A549 treated with RU486 at 1 μM for 4 hours (cell line): Measurements from ENCODE around the gene PCDHA4. TPM values are rescaled to one million over a fixed set of nuclear protein-coding genes. Genes with fewer than 3 reads are reported as not detected.

ENCODE experiments used
- total RNA-seq: library from RNA; stranded (reverse); fragments of 200-300 nt; extraction: Qiagen RNA extraction; gene quantifications from 5 replicates; pipeline ENCODE4 v1.2.3, GENCODE V29; 2022; ENCODE audit warnings: low read depth

Gene PCDHA4
- 1.3 to 1.7 TPM (median 1.5 TPM) in 5 replicates for total RNA-seq

DNA sequence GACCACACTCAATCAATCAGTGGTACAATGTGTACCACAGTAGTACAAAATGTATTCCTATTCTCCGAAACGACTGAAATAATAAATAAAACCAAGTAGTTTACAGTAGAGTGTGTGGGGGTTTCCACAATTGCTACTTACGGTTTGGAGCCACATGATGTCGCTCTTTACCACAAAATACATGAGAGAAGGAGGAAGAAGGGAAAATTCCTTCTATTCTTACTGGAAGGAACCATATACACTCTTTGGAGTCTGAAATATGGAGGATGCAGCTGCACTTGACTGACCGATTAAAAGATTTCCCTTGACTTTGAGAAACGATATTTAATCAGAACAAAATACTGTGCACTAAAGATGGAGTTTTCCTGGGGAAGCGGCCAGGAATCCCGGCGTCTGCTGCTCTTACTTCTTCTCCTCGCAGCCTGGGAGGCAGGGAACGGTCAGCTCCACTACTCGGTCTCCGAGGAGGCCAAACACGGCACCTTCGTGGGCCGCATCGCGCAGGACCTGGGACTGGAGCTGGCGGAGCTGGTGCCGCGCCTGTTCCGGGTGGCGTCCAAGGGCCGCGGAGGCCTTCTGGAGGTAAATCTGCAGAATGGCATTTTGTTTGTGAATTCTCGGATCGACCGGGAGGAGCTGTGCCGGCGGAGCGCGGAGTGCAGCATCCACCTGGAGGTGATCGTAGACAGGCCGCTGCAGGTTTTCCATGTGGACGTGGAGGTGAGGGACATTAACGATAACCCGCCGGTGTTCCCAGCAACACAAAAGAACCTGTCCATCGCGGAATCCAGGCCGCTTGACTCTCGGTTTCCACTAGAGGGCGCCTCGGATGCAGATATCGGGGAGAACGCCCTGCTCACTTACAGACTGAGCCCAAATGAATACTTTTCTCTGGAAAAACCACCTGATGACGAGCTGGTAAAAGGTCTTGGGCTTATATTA is at the start of gene PCDHA4:
Gene PCDHA4, plus strand, starts transcription at position 235 of the 942 bp plus-strand sequence.

GRCh38 chr5:140785905-140786686 is 20.8 kb upstream of the PCDHA4 start, which contains the start of gene PCDHA1:
Gene PCDHA1 (plus strand): TSS chr5:140786140.

DNA sequence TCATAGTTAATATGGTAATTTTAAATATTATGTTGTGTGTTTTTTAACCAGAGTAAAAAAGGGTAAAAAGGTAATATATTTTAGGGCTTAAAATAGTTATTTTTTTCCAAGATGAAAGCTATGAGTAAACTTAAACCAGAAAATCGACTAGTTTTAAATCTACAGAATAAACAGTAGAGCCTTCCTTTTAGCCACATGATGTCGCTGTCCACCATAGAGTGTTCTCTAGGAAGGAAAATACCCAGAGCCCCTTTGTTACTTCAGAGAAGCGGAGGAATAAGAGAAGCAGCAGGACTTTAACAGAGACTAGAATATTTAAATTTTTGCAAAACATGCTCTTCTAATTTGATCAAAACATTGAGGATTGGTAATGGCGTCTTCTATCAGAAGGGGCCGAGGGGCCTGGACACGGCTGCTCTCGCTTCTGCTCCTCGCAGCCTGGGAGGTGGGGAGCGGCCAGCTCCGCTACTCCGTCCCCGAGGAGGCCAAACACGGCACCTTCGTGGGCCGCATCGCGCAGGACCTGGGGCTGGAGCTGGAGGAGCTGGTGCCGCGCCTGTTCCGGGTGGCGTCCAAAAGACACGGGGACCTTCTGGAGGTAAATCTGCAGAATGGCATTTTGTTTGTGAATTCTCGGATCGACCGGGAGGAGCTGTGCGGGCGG is 12.1 kb upstream of the PCDHA4 start, which contains the start of gene PCDHA2:
Gene PCDHA2, plus strand, starts transcription at position 258 of the 664 bp plus-strand sequence.

GRCh38 chr5:140800816-140801493 is 5.9 kb upstream of the PCDHA4 start, which contains the start of gene PCDHA3:
Gene PCDHA3 (plus strand): TSS chr5:140801057.

GRCh38 chr5:140821375-140822280 is 14.8 kb downstream of the PCDHA4 start, which contains the start of gene PCDHA5:
Gene PCDHA5 (plus strand): TSS chr5:140821613.

GRCh38 chr5:140827704-140828361 is 21.0 kb downstream of the PCDHA4 start, which contains the start of gene PCDHA6:
Gene PCDHA6 (plus strand): TSS chr5:140827960. CDS start chr5:140828092, 132 bp downstream.

DNA sequence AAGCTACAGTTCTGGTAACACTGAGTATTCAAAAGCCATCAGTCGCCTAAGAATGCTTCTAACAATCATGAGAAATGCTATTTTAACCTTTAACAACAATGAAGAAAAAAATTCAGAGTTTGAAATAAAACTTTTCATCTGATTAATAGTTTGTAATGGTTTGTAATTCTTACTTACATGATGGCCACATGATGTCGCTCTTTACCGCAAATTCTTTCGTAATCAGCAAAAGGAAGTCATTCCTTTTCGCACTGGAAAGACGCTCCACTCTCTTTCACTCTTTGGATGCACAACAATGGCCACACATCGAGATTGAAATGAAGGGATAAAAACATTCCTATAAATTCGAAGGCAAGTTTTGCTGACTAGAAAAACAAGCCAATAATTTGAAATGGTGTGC is 27.1 kb downstream of the PCDHA4 start, which contains the start of gene PCDHA7:
Gene PCDHA7, plus strand, starts transcription at position 277 of the 400 bp plus-strand sequence. Its CDS starts 115 bp downstream, at position 392.

GRCh38 chr5:140840978-140841962 is 34.4 kb downstream of the PCDHA4 start, which contains the start of gene PCDHA8:
Gene PCDHA8 (plus strand): TSS chr5:140841187. CDS start chr5:140841322, 135 bp downstream.

DNA sequence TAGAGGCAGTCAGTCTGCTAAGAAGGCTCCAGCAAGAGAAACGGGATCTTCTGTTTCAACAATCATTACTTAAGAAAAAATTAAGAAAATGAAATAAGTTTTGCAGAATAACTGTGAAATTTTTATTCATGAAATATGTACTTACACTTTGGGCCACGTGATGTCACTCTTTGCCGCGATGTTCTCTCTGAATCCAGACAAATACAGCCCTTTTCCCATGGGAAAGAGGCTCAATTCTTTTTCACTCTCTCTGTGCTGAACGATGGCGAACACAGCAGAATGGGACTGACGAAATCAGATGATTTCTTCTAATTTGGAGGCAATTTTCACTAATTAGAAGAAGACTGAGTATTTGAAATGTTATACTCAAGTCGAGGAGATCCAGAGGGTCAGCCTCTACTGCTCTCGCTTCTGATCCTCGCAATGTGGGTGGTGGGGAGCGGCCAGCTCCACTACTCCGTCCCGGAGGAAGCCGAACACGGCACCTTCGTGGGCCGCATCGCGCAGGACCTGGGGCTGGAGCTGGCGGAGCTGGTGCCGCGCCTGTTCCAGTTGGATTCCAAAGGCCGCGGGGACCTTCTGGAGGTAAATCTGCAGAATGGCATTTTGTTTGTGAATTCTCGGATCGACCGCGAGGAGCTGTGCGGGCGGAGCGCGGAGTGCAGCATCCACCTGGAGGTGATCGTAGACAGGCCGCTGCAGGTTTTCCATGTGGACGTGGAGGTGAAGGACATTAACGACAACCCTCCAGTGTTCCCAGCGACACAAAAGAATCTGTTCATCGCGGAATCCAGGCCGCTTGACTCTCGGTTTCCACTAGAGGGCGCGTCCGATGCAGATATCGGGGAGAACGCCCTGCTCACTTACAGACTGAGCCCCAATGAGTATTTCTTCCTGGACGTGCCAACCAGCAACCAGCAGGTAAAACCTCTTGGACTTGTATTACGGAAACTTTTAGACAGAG is 41.6 kb downstream of the PCDHA4 start, which contains the start of gene PCDHA9:
Gene PCDHA9, plus strand, starts transcription at position 244 of the 964 bp plus-strand sequence. Its CDS starts 114 bp downstream, at position 358.

GRCh38 chr5:140855772-140856674 is 49.2 kb downstream of the PCDHA4 start, which contains the start of gene PCDHA10:
Gene PCDHA10 (plus strand): TSS chr5:140855897. CDS start chr5:140856049, 152 bp downstream.

Other genes with a start within 250 kb of the PCDHA4 start
- 41.8 to 62.1 TPM (median 47.4 TPM) in 5 replicates for gene SRA1, start 249.6 kb upstream of the PCDHA4 start, total RNA-seq
- gene APBB3, start 242.5 kb upstream of the PCDHA4 start, total RNA-seq, result 3.8 to 8.1 TPM (median 6.3 TPM) in 5 replicates
- 71.0 to 82.2 TPM (median 80.6 TPM) in 5 replicates for gene SLC35A4, start 242.2 kb upstream of the PCDHA4 start, total RNA-seq
- 3.2 to 5.6 TPM (median 3.9 TPM) in 5 replicates for gene CD14, start 173.9 kb upstream of the PCDHA4 start, total RNA-seq
- gene TMCO6, start 167.6 kb upstream of the PCDHA4 start, total RNA-seq, result 9.6 to 15.4 TPM (median 14.1 TPM) in 5 replicates
- gene NDUFA2, start 159.4 kb upstream of the PCDHA4 start, total RNA-seq, result 112 to 142 TPM (median 122 TPM) in 5 replicates
- 88.3 to 127 TPM (median 99.7 TPM) in 5 replicates for gene IK, start 159.2 kb upstream of the PCDHA4 start, total RNA-seq
- gene WDR55, start 142.2 kb upstream of the PCDHA4 start, total RNA-seq, result 28.6 to 30.9 TPM (median 29.2 TPM) in 5 replicates
- gene DND1, start 133.5 kb upstream of the PCDHA4 start, total RNA-seq, result 0.48 to 0.94 TPM (median 0.73 TPM) in 5 replicates
- gene HARS1, start 115.7 kb upstream of the PCDHA4 start, total RNA-seq, result 78.1 to 83.6 TPM (median 79.0 TPM) in 5 replicates
- 35.4 to 42.8 TPM (median 37.5 TPM) in 5 replicates for gene HARS2, start 115.6 kb upstream of the PCDHA4 start, total RNA-seq
- 83.4 to 128 TPM (median 104 TPM) in 5 replicates for gene ZMAT2, start 106.6 kb upstream of the PCDHA4 start, total RNA-seq
- 0.15 to 0.34 TPM (median 0.21 TPM) in 4 of 5 replicates, not detected in the other for gene PCDHA1, start 20.9 kb upstream of the PCDHA4 start, total RNA-seq
- 0.03 to 0.06 TPM in 2 of 5 replicates, not detected in the others for gene PCDHA2, start 12.2 kb upstream of the PCDHA4 start, total RNA-seq
- 0.35 to 1.2 TPM (median 0.85 TPM) in 5 replicates for gene PCDHA3, start 6.0 kb upstream of the PCDHA4 start, total RNA-seq
- gene PCDHA5, start 14.5 kb downstream of the PCDHA4 start, total RNA-seq, result 0.46 to 1.0 TPM (median 0.75 TPM) in 5 replicates
- gene PCDHA6, start 20.9 kb downstream of the PCDHA4 start, total RNA-seq, result 0.05 to 0.06 TPM (median 0.05 TPM) in 3 of 5 replicates, not detected in the others
- 0.05 to 0.15 TPM (median 0.11 TPM) in 4 of 5 replicates, not detected in the other for gene PCDHA7, start 27.2 kb downstream of the PCDHA4 start, total RNA-seq
- 0.06 to 0.12 TPM (median 0.09 TPM) in 3 of 5 replicates, not detected in the others for gene PCDHA8, start 34.1 kb downstream of the PCDHA4 start, total RNA-seq
- gene PCDHA9, start 41.3 kb downstream of the PCDHA4 start, total RNA-seq, result 0.04 TPM in 1 of 5 replicates, not detected in the others
- gene PCDHA10, start 48.8 kb downstream of the PCDHA4 start, total RNA-seq, result 0.01 to 0.05 TPM in 2 of 5 replicates, not detected in the others
- 0.08 to 0.11 TPM (median 0.10 TPM) in 4 of 5 replicates, not detected in the other for gene PCDHA11, start 61.9 kb downstream of the PCDHA4 start, total RNA-seq
- gene PCDHA12, start 68.2 kb downstream of the PCDHA4 start, total RNA-seq, result 1.9 to 3.0 TPM (median 2.7 TPM) in 5 replicates
- 0.06 to 0.09 TPM in 2 of 5 replicates, not detected in the others for gene PCDHA13, start 75.1 kb downstream of the PCDHA4 start, total RNA-seq
- 1.1 to 1.9 TPM (median 1.3 TPM) in 5 replicates for gene PCDHAC1, start 119.2 kb downstream of the PCDHA4 start, total RNA-seq
- 2.4 to 6.1 TPM (median 2.8 TPM) in 5 replicates for gene PCDHAC2, start 159.4 kb downstream of the PCDHA4 start, total RNA-seq
- not detected in 5 replicates for gene PCDHB1, start 244.3 kb downstream of the PCDHA4 start, total RNA-seq